GM04504 (cell line): Measurements from ENCODE around the gene ASTN2.

Source experiments
- DNase-seq: peaks from one replicate; pipeline ENCODE4 v3.0.0-alpha.2; 2012; ENCODE audit warnings: low read depth

ASTN2 gene

DNA sequence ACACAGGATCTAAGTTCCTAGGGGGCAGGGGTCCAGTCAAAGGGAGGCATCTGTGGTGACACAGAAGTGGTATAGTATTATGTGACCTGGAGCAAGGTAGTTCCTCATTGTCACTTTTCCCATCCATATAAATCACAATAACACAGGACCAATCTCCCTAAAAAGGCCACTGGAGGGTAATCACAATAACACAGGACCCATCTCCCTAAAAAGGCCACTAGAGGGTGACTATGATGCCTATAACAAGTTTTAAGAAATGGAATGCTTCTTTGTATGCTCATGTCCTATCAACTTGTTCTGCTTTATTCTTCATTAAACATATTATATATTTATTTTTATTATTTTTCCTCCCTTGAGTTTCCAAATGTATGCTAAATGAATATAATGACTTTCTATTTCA lies 254.6 kb downstream of the ASTN2 start:
- DNase-seq, result no peak

DNA sequence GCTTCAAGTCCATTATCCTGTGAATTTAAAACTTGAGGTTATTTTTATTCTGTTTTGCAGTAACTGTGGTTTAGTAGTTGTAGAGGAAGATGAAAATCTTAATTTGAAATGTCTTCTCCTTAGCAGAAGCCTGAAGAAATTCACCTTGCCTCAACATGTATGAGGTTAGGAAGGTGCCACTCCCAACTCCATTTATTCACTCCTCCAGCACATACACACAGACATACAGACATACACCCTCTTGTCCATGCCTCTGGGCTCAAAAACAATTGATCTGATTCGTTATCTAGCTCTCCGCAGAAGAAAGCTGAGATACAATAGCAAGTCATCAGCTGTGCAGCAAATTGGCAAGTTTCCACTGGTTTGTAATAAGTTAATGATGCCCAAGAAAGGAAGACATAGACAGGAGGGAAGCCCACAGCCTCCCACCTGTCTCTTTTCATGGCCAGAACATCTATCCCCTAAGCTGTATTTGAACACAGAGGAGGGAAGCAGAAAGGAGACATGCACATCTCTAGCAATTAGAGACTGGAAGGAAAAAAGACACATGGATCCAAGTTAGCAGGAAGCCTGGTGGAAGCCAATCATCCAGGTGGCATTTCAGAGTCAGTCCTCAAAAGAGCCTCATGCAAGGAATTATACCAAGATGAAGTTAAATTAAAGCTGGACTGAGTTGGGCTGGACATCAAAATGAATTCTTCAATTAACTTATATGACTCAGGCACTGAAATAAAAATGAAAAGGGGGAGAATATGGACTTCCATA lies 257.9 kb downstream of the ASTN2 start:
- DNase-seq, result no peak

DNA sequence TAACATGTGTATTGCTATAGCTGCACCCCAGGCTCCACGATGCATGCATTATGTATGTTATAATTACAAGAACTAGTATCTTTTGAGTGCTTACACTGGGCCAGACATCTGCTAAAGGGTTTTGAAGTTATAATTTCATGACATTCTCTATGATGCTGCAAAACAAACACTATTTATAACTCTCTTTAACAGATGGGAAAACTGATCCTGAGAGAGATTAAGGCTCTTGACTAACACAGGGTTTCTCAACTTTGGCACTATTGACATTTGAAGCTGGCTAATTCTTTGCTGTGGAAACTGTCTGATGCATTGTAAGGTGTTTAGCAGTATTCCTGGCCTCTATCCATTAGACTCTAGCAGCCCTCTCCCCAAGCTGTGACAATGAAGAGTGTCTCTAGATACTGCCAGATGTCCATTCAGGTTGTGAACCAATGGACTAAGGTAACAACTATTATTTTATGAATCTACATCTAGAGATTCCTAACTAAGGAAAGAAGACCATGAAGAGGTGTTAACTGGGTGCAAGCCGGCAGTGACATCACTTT lies 258.6 kb downstream of the ASTN2 start:
- DNase-seq, result no peak

DNA sequence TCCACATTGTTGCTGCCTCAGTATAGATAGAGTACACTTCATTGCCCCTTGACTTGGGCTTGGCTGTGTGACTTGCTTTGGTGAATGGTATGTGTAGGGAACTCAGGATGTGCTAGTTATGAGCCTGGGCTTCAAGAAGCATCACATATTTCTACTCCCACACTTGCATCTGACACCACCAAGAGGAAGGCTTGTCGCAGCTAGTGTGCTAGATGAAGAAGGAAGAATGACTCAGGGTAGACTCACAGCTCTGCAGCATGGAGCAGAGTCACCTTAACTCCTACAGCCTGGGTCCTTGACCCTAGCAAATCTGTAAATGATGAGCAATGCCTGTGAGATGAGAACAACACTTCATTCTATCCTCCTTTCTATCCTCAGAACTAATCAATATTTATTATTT lies 261.8 kb downstream of the ASTN2 start:
- DNase-seq, result no peak

DNA sequence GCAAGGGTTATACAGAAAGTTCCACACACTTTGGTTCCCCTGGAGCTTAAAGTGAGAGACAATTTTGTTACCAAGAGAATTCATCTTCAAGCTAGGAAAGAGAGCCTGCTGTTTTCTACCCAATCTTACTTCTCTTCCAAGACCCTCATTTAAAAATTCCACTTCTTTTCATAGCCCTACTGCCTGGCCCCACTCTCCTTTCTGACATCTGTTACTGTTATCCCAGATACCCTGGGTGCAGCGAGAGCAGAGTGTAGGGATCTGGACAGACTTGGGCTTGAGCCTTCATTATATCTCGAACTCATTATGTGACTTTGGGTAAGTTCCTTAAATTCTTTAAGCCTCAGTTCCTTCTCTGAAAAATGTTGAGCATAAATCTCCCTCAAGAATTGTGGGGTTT lies 263.1 kb downstream of the ASTN2 start:
- no peak for DNase-seq

DNA sequence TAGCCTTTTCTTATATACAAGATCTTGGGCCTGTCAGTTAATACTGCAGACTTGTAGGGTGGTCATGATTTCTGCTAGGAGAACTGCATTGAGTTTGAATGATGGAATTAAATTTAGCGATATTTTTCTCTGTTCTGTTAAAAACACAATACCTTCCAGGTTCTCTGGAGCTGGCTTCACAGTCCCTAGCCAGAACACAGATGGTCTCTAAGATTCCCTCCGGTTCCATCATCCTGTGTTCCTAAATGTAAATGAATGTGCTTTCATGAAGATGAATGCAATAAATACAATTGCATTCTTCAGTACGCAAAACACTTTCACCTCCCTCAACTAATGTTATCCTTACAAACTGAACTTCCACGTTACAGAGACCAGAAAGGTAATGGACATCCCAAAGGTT lies 264.9 kb downstream of the ASTN2 start:
- DNase-seq, result no peak

DNA sequence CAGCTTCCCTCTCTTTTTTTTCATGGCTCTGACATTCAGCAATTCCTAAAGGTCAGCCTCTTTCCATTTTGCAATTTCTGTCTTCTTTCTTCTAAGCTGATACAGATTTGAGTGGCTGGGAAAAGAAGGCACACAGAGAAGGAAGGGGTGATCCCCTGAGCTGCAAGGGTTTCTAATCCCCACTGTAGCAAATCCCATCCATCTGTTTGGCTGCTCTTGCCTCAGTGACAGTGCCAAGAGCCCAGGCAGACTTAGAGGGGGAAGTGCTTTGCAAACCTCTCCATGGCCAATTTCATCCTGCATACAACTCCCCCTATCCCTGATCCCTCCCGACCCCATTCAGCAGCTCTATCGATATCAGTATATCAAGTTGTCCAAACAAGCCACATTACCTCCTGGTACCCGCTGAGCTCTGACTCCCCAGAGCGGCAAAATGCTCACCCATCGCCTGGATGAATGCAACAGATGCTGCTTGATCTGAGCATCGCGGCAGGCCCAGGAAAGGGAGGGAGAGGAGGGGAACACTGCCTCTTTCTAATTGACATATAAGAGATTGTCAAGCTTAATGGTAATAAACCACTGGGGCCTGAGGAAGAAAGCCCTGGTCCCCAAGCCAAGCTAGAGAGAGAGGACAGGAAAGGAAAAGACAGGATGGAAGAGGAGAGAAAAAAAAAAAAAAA lies 268.9 kb downstream of the ASTN2 start:
- DNase-seq, result no peak

DNA sequence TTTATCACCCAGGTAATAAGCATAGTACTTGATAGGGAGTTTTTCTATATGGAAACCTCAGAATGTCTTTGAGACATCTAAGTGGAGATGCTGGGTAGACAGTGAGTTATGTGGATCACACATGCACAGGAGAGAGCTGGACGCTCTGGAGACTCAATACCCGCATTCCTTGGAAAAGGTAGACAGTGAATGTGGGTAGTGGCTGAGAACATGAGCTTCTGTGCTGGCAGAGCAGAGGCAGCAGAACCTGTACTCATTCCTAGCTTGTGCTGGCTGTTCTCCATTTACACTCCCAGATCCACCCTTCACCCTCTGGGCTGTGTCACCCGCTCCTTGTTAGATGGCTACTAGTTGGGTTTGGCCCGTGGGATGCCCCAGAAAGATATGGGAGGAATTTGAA lies 269.8 kb downstream of the ASTN2 start:
- no peak for DNase-seq

DNA sequence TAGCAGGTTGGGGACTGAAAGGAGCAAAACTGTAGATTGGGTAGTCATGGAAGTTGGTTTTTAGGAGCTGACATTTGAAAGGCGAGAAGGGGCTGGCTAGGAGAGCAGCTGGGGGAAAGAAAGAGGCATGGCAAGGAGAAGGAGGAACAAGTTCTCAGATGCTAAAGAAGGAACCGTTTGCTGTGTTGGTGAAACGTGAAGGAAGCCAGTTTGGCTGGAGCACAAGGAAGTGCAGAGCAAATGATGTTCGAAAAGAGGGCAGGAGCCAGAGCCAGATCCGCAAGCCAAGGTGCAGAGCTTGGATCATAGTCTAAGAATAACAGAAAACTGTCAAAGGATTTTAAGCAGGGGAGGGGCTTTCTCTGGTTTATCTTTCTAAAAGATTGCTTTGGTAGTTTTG lies 276.6 kb downstream of the ASTN2 start:
- no peak for DNase-seq

DNA sequence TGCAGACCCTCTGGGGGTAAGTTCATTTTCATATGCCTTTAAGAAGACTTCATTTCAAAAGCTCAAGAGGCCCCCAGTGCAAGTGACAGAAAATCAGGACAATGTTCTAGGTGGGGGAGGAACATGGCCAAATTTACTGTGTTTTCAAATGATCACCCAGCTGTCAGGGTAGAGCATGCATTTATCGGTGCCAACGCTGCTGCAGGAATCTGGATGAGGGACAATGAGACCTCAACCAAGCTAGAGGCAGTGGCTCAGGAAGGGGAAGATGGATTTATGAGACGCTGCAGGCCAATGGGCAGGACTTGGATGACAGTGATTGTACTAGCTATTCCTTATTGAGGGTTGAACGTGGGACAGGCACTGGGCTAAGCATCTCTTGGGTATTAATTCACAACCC lies 278.4 kb downstream of the ASTN2 start:
- DNase-seq, result no peak

DNA sequence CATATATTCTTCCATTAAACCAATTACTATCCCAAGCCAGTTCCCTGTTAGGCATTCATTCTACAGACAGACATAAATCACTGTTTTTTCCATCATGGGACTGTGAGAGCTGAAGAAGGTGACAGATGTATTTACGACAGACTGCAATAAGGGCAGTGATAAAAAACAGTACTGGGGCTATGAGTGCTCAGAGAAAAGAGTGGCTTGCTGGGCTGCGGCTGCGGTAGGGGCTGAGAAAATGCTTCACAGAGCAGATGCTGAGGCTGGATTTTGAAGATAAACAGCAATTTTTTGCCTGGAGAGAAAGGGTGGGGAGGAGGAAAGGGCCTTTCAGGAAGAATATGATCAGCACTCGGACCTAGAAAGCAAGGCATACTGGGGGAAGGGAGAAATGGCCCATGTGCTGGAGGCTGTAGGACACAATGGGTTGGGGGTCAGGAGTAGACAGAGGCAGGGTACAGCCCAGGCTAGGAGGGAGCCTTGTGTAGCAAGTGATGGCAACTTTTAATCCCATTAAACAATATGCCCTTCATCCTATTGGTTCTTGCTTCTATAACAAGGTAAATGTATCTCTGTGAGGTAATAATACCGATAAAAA lies 279.3 kb downstream of the ASTN2 start:
- no peak for DNase-seq

DNA sequence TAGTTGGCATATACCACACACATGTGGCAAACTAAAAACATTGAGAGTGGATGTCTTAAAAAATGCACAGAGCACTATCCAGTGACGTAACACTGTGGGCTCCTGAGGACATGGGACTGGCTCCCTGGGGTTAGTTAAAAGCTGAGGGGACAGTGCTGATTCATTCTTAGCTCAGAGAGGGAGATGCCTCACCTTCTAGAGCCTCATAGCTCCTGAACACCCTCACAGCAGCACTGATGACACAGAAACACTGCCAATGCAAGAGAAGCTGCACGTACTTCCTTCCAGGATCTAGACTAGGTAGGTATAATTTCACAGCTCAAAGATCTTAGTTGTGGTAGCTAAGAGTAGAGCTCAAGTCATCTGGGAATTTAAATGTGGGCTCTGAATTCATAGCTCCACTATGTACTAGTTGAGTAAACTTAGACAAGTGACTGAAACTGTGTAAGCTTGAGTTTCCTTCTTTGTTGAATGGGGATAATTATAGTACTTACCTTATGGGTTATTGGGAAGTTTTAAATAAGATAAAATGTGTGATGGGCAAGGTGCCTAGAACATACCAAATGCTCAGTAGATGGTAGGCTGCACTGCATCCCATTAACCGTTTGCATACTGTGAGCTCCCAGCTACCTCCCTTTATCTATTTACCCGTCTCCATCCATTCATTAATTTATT lies 279.9 kb downstream of the ASTN2 start:
- DNase-seq, result no peak

DNA sequence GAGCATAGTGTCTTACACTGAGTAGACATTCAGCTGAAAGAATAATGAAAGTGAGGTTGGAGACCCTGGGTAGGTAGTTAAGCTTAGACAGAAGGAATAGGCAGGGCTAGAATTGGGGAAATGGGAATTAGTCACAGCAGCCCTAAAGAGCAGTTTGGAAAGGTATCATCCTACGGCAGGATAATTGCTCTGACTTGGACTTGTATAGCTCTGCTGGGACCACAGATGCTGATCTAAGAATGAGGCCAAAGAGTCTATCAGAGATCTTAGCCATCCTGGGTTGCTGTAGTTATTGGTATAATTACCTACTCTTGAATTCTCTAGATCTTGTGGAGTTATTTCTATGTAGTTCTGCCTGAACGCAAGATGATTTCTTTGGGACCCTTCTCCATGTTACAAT lies 288.0 kb downstream of the ASTN2 start:
- DNase-seq, result no peak

DNA sequence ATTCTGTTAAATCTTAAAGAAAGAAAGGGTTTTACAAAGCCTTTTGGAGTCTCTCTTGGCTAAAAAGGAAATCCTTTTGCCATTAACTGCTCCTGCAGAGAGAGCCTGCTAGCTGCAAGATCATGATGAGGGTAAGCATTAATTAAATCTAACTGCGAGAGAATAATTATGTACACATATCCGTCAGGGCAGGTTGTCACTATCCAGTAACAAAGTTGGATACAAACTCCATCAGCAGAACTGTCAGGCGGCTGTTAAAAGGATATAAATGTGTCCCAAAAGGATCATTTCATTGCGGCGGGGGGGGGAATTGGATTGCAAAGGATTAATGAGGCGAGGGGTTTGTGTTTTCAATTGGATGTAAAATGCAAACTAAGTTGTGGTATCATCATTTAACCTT lies 289.3 kb downstream of the ASTN2 start:
- no peak for DNase-seq

DNA sequence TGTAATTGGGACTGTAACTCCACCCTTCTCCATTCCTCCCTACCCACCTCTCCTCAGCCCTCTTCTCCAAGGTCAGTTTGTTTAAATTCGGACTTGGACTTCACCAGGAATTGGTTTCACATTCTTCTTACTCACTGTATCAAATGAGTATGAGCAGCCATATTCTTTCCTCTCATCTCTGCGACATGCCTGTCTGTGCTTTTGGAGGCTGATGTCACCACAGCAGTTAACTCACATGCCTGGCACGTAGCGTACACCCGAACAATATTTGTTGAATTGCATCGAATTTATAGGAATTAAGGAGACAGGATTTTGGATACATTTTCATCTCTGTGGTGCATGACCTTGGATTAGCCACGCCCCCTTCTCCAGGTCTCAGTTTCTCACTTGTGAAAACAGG lies 291.1 kb downstream of the ASTN2 start:
- no peak for DNase-seq

DNA sequence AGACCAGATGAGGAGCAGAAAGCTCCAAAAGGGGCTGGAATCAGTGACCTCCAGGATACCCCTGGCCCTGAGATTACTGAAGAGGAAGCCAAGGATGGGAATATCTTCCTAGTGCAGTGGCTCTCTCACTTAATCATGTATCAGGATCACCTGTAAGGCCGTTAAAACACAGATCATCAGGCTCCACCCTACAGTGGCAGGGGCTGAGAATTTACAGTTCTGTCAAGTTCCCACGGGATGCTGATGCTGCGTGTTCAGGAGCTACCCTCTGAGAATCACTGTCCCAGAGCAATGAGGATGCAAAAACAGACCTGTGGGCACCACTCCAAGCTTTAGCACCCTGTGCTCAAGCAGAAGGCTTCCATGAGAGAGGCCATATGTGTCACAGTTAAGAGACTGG lies 291.9 kb downstream of the ASTN2 start:
- DNase-seq, result no peak

DNA sequence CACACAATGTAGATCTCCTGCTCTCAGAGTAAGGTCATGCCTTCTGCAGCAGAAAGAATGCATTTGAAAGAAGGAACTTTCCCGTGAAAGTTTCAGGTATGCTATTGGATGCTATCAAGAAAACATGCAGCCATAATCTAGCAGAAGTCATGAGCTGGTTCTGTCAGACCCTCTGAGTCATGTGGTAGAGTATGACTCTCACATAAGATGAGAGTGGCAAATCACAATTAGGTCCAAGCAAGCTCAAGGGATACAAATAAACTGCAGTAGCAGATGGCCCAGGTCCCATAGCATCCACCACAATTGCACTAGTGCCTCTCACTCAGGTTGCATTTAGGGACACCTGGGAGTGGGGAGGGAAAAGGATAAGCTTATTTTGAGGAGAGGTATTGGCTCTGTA lies 292.8 kb downstream of the ASTN2 start:
- no peak for DNase-seq

DNA sequence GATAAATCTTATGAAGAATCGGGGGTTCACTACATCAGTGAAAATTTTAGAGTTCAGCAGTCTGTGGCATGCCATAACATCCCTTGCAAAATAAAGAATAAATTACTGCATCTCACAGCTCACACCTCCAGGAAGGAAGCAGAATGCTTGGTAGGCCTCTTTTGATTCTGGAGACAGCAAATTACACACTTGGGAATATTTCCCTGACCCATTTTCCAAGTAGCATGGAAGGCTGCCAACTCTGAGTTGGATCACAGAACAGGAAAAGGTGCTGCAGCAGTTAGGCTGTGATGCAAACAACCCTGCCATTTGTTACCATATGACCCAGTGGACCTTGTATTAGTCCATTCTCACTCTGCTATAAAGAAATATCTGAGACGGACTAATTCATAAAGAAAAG lies 293.5 kb downstream of the ASTN2 start:
- DNase-seq, result no peak

DNA sequence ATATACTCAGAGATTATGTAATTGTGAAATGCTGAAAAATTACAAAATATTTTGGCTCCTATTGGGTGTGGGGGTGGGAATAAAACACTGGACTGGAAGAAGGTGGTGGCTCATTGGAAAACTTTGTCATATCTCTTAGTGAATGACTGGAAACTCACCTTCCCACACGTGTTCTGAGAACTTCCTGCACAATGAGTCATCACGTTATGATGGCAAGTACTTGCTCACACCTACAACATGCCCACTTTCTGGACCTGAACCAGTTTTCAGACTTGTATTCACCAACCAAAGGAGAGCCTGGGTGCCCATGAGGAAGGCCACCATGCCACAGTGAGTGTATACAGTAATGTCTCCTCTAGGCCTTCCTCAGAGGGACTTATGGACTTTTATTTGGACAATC lies 294.8 kb downstream of the ASTN2 start:
- DNase-seq, result no peak

DNA sequence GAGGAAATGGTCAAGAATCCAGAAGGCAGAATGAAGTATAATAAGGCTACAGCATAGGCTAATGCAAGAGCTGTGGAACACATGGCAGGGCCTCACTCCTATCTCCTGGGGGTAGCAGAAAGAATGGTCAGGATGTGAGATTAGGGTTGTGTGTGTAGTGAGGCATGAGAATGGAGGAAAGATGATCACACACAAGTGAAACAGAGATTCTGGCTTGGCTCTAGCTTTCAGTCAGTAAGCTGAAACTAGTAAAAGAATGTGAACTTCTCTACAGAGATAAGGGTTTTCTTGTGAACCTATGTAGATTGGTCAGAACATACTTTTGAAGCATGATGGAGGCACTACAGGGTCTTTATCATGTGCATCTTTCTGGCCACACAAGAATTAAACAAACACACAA lies 298.8 kb downstream of the ASTN2 start:
- no peak for DNase-seq

DNA sequence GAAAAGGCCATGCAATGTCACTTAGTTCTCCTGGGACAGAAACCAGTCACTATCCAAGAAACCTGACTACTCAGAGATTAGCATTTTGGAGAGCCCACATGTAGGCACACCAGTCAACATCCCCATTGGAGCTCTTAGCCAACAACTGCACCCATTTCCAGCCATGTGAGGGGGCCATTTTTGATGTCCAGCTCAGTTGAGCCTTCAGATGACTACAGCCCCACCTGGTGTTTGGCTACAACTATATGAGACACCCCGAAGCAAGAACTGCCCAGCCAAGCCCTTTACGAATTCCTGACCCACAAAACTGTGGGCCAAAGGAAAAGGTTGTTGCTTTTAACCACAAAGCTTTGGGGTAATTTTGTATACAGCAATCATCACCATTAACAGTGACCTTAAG lies 300.1 kb downstream of the ASTN2 start:
- DNase-seq, result no peak

DNA sequence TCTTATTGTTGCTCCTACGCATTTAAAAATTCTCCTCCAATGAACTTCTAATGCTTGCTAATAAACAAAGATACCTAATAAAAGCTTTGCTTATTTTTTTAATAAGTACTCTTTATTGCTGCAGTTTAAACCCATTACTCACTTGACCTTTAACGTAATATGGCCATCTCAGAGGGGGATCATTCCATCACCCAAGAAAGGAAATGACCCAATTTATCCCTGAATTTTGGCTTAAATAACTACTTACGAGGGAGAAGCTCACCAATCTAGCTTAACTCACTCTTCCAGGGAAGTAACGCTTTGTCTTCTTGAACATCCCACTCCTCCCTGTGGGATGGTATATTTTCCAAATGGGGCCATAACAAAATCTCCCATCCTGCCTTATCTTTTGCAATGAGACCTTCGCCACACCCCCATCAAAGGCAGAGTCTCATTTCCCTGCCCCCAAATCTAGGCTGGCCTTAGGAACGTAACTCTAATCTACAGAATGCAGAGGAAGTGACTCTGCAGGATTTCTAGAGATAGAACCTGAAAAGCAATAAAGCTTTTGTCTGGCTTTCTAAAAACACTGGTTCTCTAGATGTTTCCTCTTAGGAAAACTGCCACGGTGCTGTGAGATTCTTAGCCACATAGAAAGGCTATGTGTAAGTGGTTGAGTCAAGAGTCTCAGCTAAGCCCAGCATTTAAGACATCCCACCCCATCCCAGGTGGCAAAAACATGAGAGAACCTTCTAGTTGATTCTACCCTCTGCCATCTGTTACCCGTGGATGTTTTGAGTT lies 310.0 kb downstream of the ASTN2 start:
- no peak for DNase-seq
